Measurements from ENCODE around the gene HNRNPC.

- TF ChIP-seq, protein P1, sequence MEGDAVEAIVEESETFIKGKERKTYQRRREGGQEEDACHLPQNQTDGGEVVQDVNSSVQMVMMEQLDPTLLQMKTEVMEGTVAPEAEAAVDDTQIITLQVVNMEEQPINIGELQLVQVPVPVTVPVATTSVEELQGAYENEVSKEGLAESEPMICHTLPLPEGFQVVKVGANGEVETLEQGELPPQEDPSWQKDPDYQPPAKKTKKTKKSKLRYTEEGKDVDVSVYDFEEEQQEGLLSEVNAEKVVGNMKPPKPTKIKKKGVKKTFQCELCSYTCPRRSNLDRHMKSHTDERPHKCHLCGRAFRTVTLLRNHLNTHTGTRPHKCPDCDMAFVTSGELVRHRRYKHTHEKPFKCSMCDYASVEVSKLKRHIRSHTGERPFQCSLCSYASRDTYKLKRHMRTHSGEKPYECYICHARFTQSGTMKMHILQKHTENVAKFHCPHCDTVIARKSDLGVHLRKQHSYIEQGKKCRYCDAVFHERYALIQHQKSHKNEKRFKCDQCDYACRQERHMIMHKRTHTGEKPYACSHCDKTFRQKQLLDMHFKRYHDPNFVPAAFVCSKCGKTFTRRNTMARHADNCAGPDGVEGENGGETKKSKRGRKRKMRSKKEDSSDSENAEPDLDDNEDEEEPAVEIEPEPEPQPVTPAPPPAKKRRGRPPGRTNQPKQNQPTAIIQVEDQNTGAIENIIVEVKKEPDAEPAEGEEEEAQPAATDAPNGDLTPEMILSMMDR (IDR thresholded peaks at IDR 0.05), result no peak
- TF ChIP-seq POLR2A (IDR thresholded peaks at IDR 0.05), result no peak
Measured at GRCh38 chr14:21160061-21160610, 109.1 kb downstream of the HNRNPC start.

Measured in thyroid gland (tissue), 4 donors.